HG02642 (cell line): ENCODE data around the gene FOXP1.

ENCODE experiments used
- ATAC-seq: cut with Tn5 transposase; IDR thresholded peaks from one replicate; pipeline ENCODE4 v1.9.1; 2021; ENCODE audit warnings: mild to moderate bottlenecking; ENCODE audit not compliant: unreplicated experiment, poor library complexity

The FOXP1 gene

DNA sequence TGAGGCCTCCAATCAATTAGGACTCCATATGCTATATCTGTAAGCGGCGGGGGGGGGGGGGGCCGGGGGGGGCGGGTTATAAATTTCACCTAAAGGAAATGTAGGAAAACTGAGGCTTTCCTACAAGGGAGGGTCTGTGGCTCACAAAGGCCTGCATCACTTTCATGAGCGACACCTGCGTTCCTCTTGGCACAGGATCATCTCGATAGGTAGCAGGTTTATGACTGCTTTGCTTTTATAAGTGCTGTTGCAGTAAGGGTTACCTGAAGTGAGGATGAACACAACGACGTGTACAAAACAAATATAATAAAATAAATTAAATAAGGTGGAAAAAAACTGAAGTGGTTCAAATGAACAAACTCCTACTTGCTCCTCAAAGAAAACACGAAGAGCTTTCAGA, 194.3 kb downstream of the FOXP1 start:
- ATAC-seq = no peak

GRCh38 chr3:71388535-71389120, 194.9 kb downstream of the FOXP1 start:
- no peak for ATAC-seq

GRCh38 chr3:71387586-71387985, 195.9 kb downstream of the FOXP1 start:
- ATAC-seq = no peak

DNA sequence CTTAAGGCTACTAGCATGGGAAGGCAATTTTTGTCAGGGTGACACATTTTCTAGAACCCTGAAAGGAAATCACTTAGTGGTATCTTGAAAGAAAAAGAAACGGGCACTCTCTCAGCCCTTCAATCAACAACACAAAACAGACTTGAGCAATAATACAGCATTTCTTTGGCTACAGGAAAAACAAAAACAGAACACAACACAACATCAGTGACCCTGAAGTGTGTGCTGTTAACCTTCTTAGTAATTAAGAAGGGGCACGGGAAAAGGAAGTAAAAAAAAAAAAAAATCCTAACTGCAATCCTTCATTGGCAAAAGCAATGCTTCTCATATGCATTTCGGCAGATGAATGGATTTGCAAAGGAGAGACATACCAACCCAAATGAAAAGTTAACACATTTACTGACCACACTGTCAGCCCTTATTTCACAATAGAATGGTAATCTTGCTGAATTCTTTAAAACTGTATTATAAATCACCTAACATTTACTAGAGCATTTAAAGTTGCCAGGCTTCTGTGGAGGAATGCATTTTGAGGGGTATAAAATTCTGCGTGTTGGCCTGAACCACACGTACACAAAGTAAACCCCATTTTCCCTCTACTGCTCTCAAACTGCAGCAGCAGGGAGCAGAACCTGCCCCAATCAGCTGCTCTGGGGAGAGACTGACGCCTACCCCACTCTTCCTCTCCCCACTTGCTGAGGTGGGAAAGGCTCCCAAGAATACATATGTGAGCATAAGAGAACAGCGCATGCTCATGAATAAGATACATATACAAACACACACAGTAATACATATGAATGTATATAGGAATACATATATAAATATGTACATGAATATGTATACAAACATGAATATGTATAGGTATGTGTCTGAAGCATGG, 198.5 kb downstream of the FOXP1 start:
- no peak for ATAC-seq

- no peak for ATAC-seq
These were observed 199.1 kb downstream of the FOXP1 start for GRCh38 chr3:71384388-71384787.

DNA sequence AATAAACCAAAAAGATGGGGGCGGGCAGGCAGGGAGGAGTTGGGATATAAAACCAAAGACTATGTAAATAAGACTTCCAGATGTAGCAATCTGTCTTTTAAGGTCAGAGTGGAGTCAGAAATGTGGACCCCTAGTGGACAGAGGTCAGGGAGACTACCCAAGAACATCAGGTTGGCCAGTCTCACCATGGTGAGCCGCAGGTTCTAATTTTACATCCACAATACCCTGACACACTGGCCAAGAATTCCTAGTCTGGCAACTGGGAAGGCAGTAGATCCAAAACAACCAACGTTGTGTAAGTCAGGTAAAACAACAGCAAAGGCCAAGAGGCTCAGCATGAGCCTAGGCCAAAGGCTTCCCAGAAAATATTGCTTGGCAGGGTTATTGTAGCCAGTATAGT, 203.4 kb downstream of the FOXP1 start:
- ATAC-seq = no peak

GRCh38 chr3:71378509-71378908, 205.0 kb downstream of the FOXP1 start:
- ATAC-seq = no peak

GRCh38 chr3:71376911-71377310, 206.6 kb downstream of the FOXP1 start:
- no peak for ATAC-seq

DNA sequence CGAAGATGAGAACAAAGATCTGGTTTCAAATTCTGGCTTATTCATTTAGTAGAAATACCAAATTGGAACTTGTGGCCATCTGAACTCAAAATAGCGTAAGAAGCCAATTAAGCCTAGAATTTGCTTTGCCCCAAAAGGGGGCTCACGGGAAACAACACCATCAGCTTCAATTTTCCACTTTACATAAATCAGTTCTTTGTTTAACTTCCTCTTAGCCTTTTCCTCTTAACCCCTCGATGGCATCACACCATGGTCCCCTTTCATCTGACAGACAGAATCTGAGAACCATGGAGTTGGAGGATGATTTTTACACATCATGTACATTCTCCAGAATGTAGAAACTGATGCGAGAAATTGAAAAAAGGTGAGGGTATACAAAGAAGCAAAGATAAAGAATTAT, 207.0 kb downstream of the FOXP1 start:
- ATAC-seq = no peak

DNA sequence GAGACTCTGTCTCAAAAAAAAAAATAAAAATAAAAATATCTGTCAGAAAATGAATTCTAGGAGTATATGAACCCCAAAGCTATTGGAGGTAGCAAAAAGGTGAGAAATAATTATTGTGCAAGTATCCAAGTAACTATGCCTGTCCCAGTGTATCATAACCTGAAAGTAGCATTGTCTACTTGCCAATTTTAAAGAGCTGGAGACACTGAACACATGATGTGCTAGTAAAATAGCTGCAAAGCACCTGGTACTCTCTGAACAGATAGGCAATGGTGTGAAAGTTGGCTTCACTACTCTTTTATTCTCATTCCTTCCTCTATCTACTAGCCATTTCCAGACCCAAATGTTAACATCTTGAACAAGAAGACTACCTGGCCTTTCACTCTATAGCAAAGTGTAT, 208.9 kb downstream of the FOXP1 start:
- no peak for ATAC-seq

DNA sequence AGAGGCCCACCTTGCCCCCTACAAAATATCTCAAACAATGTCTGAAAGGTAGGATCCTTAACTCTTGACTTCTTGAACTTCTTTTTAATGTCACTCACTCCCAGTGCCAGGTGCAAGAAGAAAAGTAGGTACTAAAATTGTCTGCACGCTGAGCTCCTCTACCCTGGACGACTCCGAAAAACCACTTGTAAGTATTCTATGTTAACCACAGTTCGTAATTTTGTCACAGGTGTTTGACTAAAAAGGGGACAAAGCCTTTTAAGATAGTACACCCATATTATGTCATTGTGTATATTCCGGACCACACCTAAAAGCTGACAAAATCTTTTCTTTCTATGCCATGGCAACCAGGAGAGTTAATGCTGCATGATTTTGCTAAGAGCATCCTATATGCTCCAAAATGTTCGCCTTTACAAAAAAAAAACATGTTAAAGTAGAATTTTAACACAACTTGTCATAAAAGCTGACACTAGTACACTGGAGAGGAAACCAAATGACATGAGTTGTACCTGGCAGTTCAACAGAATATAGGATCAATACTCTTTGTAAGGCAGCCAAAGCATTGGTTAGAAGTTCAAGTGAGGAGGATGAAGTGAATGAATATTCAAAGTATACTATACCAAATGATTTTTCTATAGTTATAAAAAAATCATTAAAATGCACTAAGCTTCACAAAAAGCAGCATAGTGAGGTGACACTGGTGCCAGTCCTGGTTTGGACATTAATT, 210.5 kb downstream of the FOXP1 start:
- ATAC-seq = no peak

- ATAC-seq = no peak
These were observed 211.2 kb downstream of the FOXP1 start for GRCh38 chr3:71372241-71372768.

DNA sequence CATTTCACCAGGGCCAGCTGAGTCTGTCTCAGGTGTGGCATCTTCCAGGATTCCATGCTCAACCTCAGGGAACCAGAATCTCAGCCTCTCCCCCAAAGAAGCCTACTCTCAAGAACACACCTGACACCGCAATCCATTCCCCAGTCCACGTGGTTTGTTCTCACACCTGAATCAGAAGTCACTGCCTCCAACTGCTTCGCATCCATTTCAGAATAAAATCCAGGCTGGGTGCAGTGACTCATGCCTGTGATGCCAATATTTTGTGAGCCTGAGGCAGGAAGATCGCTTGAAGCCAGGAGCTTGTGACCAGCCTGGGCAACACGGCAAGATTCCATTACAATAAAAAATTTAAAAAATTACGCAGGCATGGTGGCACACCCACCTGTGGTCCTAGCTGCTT, 212.2 kb downstream of the FOXP1 start:
- no peak for ATAC-seq

- ATAC-seq = no peak
These were observed 213.1 kb downstream of the FOXP1 start for GRCh38 chr3:71370467-71370866.

DNA sequence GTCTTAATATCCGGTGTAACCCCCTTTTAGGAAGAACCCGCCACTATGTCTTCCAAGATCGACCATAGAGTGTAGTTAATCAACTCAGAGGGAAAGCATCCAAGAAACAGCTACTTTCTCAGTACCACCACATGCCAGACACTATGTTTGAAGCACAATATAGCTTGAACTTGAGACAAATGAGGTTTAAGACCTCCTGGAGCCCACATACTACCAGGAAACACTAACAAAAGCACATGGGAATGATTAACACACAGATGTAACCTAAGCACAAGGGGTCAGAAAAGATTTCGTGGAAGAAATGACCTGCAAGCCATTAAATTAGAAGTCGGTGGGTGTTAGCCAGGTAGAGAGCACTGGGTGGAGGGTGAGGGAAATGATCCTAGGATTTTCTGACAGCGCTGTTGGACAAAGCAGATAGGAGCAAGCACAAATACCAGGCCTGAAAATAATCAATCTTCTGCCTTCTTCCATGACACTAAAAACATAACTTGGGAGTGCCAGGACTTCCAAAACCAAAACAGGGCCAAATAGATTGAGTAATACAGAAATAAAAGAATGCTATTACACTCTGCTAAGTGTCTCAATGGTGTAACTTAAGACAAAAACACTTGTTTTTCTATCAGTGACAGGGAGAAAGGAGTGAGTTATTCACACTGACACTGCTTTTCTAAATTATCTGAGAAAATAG, 213.7 kb downstream of the FOXP1 start:
- no peak for ATAC-seq

- ATAC-seq = no peak
These were observed 216.4 kb downstream of the FOXP1 start for GRCh38 chr3:71366988-71367604.

- no peak for ATAC-seq
These were observed 222.1 kb downstream of the FOXP1 start for GRCh38 chr3:71361334-71361890.

- peak; percentile 83 for ATAC-seq
These were observed 222.8 kb downstream of the FOXP1 start for GRCh38 chr3:71360764-71361163.

- ATAC-seq = peak; percentile 49
These were observed 223.3 kb downstream of the FOXP1 start for GRCh38 chr3:71360180-71360579.

GRCh38 chr3:71358243-71358642, 225.3 kb downstream of the FOXP1 start:
- no peak for ATAC-seq
